GM12874 (cell line): ENCODE measurements around the gene RPL18A.

Source experiments
- TF ChIP-seq, protein P1 (sequence below): IDR thresholded peaks from 2 replicates; pipeline ENCODE4 v1.5.1; 2011; ENCODE audit warnings: low read depth, mild to moderate bottlenecking, control low read depth, low read length, moderate library complexity; ENCODE audit not compliant: insufficient read depth

RPL18A gene

DNA sequence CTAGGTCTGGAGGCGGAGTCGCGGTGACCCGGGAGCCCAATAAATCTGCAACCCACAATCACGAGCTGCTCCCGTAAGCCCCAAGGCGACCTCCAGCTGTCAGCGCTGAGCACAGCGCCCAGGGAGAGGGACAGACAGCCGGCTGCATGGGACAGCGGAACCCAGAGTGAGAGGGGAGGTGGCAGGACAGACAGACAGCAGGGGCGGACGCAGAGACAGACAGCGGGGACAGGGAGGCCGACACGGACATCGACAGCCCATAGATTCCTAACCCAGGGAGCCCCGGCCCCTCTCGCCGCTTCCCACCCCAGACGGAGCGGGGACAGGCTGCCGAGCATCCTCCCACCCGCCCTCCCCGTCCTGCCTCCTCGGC is 12.2 kb downstream of the RPL18A start, which contains the start of gene SLC5A5:
SLC5A5 (plus strand) TSS at position 68 of the 373 bp plus-strand sequence. CDS start 375 bp downstream, outside the sequence.
- TF ChIP-seq, protein P1, sequence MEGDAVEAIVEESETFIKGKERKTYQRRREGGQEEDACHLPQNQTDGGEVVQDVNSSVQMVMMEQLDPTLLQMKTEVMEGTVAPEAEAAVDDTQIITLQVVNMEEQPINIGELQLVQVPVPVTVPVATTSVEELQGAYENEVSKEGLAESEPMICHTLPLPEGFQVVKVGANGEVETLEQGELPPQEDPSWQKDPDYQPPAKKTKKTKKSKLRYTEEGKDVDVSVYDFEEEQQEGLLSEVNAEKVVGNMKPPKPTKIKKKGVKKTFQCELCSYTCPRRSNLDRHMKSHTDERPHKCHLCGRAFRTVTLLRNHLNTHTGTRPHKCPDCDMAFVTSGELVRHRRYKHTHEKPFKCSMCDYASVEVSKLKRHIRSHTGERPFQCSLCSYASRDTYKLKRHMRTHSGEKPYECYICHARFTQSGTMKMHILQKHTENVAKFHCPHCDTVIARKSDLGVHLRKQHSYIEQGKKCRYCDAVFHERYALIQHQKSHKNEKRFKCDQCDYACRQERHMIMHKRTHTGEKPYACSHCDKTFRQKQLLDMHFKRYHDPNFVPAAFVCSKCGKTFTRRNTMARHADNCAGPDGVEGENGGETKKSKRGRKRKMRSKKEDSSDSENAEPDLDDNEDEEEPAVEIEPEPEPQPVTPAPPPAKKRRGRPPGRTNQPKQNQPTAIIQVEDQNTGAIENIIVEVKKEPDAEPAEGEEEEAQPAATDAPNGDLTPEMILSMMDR = no peak

DNA sequence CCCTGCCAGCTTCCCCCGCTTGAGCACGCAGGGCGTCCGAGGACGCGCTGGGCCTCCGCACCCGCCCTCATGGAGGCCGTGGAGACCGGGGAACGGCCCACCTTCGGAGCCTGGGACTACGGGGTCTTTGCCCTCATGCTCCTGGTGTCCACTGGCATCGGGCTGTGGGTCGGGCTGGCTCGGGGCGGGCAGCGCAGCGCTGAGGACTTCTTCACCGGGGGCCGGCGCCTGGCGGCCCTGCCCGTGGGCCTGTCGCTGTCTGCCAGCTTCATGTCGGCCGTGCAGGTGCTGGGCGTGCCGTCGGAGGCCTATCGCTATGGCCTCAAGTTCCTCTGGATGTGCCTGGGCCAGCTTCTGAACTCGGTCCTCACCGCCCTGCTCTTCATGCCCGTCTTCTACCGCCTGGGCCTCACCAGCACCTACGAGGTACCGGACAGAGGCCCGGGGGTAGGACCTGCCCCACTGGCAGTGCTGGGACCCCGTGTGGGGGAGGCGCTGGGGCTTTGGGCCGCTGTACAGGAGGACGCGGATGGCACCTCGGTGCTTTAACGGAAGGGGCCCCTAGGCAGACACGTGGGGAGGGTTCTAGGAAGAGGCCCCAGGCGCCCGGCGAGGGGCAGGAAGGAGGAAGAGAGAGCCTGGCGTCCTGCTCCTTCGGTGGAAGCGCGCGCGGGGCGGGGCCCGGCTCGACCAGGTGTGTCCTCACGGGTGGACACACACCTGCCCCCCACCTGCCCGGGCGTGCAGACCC is 12.7 kb downstream of the RPL18A start:
- TF ChIP-seq, protein P1 = no peak

DNA sequence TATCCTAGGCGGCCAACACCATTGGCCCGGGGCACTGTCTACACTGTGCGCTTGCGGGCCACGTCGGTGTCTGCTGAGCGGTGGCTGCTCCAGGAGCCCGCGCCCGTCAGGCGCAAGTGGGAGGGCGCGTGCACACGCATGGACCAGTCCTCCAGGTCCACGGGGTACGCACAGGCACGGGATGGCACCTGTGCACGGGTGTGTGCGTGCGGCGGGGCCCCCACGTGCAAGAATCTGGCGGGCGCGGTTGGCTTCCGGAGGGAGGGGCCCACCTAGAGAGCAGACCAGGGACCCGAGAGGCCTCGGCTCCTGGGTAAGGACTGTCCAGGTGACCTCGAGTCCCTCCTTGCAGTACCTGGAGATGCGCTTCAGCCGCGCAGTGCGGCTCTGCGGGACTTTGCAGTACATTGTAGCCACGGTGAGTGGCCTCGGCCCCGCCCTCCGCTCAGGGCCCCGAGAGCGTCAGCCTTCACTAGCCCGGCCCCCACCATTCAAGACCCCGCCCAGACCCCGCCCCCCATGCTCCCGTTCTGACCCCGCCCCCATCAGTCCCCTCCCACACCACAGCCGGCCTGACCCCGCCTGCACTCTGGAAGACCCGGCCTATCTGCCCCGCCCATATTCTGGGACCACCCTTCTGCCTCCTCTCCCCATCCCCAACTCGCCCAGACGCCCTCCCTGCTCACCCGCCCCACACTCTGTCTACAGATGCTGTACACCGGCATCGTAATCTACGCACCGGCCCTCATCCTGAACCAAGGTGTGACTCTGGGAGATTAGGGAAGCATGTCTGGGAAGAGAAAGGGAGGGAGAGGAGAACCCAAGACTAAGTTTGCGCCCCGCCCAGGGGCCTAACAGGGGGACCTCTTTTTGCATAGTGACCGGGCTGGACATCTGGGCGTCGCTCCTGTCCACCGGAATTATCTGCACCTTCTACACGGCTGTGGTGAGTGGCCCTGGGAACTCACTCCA is 14.4 kb downstream of the RPL18A start:
- TF ChIP-seq, protein P1 = no peak

DNA sequence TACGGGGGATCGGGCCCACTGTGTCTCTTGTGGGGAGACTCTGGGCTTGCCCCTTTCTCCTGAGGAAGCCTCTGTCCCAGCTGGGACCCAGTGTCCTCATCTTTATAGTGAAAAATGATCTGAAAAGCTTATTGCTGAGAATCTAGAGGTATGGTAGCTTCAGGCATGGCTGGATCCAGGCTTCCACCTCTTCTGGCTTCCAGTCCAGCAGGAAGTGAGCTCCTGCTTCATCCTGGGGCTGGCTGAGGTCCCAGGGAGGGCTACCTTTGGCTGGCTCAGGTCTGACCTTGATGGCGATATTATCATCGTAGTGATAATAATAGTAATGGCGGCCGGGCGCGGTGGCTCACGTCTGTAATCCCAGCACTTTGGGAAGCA is 15.0 kb downstream of the RPL18A start:
- TF ChIP-seq, protein P1 = no peak

DNA sequence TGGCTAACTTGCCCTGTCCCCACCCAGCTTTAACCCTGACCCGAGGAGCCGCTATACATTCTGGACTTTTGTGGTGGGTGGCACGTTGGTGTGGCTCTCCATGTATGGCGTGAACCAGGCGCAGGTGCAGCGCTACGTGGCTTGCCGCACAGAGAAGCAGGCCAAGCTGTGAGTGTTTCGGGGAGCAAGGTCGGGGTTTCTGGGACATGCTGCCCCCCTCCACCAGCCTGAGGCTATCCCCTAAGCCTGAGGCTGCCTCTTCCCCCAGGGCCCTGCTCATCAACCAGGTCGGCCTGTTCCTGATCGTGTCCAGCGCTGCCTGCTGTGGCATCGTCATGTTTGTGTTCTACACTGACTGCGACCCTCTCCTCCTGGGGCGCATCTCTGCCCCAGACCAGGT is 18.0 kb downstream of the RPL18A start:
- TF ChIP-seq, protein P1 = no peak

DNA sequence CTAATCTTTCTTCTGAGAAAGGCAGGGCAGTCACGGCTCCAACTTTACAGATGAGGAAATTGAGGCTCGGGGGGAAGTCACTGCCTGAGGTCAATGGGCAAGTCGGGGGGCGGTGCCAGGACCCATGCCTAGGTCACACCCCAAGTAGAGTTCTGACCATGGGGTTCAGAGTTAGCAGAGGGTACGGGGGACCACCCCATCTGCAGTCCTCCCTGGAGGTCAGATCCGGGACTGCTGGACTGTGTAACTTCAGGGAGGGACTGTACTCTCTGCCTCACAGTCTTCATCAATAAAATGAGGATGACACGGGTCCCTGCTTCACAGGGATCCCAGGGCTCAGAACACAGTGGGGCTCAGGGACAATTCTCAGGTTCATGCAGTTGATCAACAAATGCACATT is 19.8 kb downstream of the RPL18A start:
- TF ChIP-seq, protein P1 = no peak

DNA sequence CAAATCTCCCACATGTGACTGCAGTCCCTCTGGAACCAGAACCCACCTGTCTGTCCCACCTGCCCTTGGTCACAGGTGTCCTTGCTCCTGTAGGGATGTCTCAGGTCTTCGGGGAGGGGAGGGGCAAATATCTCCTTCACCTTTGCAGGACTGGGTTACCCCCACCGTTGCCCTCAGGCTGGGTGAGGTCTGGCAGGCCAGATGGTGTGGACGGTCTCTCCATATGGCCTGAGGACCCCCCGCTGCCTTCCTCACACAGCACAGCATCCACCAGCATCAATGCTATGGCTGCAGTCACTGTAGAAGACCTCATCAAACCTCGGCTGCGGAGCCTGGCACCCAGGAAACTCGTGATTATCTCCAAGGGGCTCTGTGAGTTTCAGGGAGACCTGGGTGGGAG is 22.0 kb downstream of the RPL18A start:
- TF ChIP-seq, protein P1 = no peak
